Activated CD4-positive, alpha-beta T cell treated with anti-CD3 and anti-CD28 coated beads, Interleukin-2, amount 50 U/mL, for 24 hours (primary cell): ENCODE data around the gene MICAL2.

ENCODE experiments used
- DNase-seq, 2 donors: peaks; one replicate each; pipeline ENCODE4 v3.0.0-alpha.2; 2020; ENCODE audit warnings: low read depth in 1 of 2, low spot score in 1 of 2

The MICAL2 gene

GRCh38 chr11:12221051-12221535 lies 110.7 kb downstream of the MICAL2 start:
- no peak for DNase-seq

- no peak for DNase-seq
Measured at GRCh38 chr11:12222055-12222792, 111.8 kb downstream of the MICAL2 start.

- DNase-seq, result no peak
Measured at GRCh38 chr11:12223771-12224536, 113.6 kb downstream of the MICAL2 start.

GRCh38 chr11:12224537-12224893 lies 114.1 kb downstream of the MICAL2 start:
- peak; percentile 54 to 80 for DNase-seq

- no peak for DNase-seq
Measured at GRCh38 chr11:12225046-12225739, 114.8 kb downstream of the MICAL2 start.

GRCh38 chr11:12226093-12226492 lies 115.7 kb downstream of the MICAL2 start:
- DNase-seq, result no peak

GRCh38 chr11:12229450-12230229 lies 119.2 kb downstream of the MICAL2 start:
- DNase-seq, result no peak

GRCh38 chr11:12232160-12232559 lies 121.8 kb downstream of the MICAL2 start:
- no peak for DNase-seq

- no peak for DNase-seq
Measured at GRCh38 chr11:12232817-12233601, 122.6 kb downstream of the MICAL2 start.

- DNase-seq, result no peak
Measured at GRCh38 chr11:12233602-12233925, 123.2 kb downstream of the MICAL2 start.

GRCh38 chr11:12234221-12234620 lies 123.8 kb downstream of the MICAL2 start:
- DNase-seq, result no peak

GRCh38 chr11:12235080-12235479 lies 124.7 kb downstream of the MICAL2 start:
- no peak for DNase-seq

GRCh38 chr11:12235553-12235946 lies 125.2 kb downstream of the MICAL2 start:
- DNase-seq, result no peak

- DNase-seq, result peak; percentile 14 to 36
Measured at GRCh38 chr11:12235947-12236743, 125.8 kb downstream of the MICAL2 start.

- no peak for DNase-seq
Measured at GRCh38 chr11:12236744-12237101, 126.3 kb downstream of the MICAL2 start.

- DNase-seq, result no peak
Measured at GRCh38 chr11:12237381-12237784, 127.0 kb downstream of the MICAL2 start.

- DNase-seq, result no peak
Measured at GRCh38 chr11:12238420-12238819, 128.0 kb downstream of the MICAL2 start.

GRCh38 chr11:12239396-12239795 lies 129.0 kb downstream of the MICAL2 start:
- DNase-seq, result no peak

GRCh38 chr11:12239804-12240371 lies 129.5 kb downstream of the MICAL2 start:
- no peak for DNase-seq
